ENCODE data around the gene CBX1. TPM values are rescaled to one million over a fixed set of nuclear protein-coding genes. Genes with fewer than 3 reads are reported as not detected.

CBX1 gene
- total RNA-seq, 4 donors from 2014 or later: 3.7 to 28.3 (median 12.8) TPM

DNA sequence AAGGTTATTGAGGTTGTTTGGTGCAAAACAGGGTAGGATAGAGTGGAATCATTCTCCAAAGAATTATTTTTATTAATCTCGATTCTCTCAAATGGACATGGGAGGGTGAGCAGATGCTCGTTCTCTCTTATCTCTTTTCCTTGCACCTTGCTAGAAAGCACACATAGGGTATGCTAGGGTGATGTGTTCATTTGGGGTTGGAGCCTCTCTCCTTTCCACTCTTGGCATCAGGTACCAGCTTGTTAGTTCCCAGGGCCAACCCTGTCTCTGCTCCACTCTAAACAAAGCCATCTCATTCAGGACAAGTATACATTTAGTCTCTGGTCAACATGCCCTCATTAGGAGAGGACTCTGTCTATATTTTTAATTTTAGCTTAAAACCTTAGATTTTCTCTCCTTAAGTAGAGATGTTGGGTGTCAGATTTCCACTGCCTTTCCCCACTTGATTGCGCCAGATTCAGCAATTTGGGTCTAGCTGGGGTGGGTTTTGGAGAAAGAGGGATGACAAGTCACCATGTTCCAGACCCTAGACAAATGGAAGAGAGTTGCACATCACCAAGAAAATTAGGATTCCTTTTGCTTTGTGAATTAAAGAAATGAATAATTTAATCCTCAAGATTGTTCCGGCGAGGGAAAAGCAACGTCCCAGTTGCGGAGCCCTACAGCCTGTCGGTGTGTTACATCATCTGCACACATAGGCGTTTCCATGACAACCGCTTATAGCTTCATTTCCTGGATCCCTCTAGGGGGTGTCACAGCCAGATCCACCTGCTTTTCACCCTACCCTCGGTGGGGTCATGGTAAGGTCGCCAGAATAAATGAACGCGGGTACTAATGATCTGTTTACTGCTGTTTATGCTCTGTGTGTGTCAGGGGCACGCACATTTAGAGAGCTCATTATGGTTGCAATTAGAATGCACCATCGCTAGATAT lies 47.8 kb upstream of the CBX1 start:
- DNase-seq: no peak

DNA sequence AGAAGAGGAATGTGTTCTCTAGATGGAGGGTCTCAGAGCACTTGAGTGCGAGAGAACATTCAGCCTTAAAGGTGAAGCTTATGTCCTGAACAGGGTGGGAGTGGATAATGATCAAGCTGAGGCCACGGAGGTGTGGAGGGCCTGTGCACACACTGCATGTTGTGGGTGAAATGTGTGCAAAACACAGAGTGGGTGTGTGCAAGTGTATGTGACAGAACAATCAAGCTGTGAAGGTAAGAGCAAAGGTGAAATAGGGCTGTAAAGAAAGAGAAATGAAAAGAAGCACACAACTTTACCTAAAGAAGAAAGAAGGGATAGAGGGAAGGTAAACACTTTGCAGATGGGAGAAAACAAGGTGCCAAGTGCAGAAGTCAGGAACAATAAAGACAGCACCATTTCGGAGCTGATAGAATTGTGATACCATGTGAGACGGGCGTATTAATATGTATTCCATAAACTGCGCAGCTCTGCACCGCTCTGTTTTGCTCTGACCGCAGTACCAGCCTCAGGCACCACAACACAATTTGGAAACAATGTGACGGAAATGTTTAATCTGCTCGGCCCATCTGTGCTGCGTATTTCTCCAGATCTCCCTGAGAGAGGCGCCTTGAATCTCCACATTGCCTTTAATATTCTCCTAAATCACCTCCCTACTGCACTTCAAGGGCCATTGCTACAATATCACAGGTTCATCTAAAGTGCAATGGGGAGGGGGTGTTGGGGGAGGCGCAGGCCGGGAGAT lies 46.9 kb upstream of the CBX1 start:
- Histone ChIP-seq H3K27me3 (peaks cover 65% of the 10 kb centered on the region), H3K9me3 (no peaks in the 10 kb centered on the region), H3K4me1 (peaks cover 0 to 9% (median 0%) of the 10 kb centered on the region in 4 donors), H3K36me3 (no peaks in the 10 kb centered on the region), H3K27ac (no peak overlapping the region), H3K4me3 (no peak overlapping the region)
- in situ Hi-C loops (cut with MboI; ENCODE audit: low pct_ligation_motif_present in 1 of 4, low pct_unique_long_range_greater_than_20kb in 1 of 4, low sequenced_read_pairs in 3 of 4): no loop called here
- 53 to 71% methylated on average over 9 to 14 of the region's 14 CpGs for WGBS, 2 donors (ENCODE audit: low coverage in 1 of 2)
- intact Hi-C loops (cut with DNase I; ENCODE audit: low total_unique reads): no loop called here
- no peak for TF ChIP-seq EP300 (IDR thresholded peaks at IDR 0.05; ENCODE audit: low read depth)
- TF ChIP-seq, protein P1, sequence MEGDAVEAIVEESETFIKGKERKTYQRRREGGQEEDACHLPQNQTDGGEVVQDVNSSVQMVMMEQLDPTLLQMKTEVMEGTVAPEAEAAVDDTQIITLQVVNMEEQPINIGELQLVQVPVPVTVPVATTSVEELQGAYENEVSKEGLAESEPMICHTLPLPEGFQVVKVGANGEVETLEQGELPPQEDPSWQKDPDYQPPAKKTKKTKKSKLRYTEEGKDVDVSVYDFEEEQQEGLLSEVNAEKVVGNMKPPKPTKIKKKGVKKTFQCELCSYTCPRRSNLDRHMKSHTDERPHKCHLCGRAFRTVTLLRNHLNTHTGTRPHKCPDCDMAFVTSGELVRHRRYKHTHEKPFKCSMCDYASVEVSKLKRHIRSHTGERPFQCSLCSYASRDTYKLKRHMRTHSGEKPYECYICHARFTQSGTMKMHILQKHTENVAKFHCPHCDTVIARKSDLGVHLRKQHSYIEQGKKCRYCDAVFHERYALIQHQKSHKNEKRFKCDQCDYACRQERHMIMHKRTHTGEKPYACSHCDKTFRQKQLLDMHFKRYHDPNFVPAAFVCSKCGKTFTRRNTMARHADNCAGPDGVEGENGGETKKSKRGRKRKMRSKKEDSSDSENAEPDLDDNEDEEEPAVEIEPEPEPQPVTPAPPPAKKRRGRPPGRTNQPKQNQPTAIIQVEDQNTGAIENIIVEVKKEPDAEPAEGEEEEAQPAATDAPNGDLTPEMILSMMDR (IDR thresholded peaks at IDR 0.05): no peak
- TF ChIP-seq POLR2A (IDR thresholded peaks at IDR 0.05): no peak
- TF ChIP-seq POLR2AphosphoS5 (IDR thresholded peaks at IDR 0.05): no peak
- DNase-seq: no peak

More for the DNA sequence above, 47.8 kb upstream of the CBX1 start:
- Histone ChIP-seq H3K9me3 (no peaks in the 10 kb centered on the region), H3K36me3 (no peaks in the 10 kb centered on the region), H3K4me1 (peaks cover 0 to 9% (median under 1%) of the 10 kb centered on the region in 4 donors), H3K4me3 (no peak overlapping the region), H3K27ac (no peak overlapping the region), H3K27me3 (peaks cover 62% of the 10 kb centered on the region)
- TF ChIP-seq, protein P1 (IDR thresholded peaks at IDR 0.05): no peak
- TF ChIP-seq EP300 (IDR thresholded peaks at IDR 0.05; ENCODE audit: low read depth) (no peak), POLR2A (IDR thresholded peaks at IDR 0.05) (no peak), POLR2AphosphoS5 (IDR thresholded peaks at IDR 0.05) (no peak)
- 68 to 71% methylated on average over 12 to 16 of the region's 16 CpGs for WGBS, 2 donors (ENCODE audit: low coverage in 1 of 2)
- intact Hi-C loops (cut with DNase I; ENCODE audit: low total_unique reads) (no loop called here), in situ Hi-C loops (cut with MboI; ENCODE audit: low pct_ligation_motif_present in 1 of 4, low pct_unique_long_range_greater_than_20kb in 1 of 4, low sequenced_read_pairs in 3 of 4) (no loop called here)

DNA sequence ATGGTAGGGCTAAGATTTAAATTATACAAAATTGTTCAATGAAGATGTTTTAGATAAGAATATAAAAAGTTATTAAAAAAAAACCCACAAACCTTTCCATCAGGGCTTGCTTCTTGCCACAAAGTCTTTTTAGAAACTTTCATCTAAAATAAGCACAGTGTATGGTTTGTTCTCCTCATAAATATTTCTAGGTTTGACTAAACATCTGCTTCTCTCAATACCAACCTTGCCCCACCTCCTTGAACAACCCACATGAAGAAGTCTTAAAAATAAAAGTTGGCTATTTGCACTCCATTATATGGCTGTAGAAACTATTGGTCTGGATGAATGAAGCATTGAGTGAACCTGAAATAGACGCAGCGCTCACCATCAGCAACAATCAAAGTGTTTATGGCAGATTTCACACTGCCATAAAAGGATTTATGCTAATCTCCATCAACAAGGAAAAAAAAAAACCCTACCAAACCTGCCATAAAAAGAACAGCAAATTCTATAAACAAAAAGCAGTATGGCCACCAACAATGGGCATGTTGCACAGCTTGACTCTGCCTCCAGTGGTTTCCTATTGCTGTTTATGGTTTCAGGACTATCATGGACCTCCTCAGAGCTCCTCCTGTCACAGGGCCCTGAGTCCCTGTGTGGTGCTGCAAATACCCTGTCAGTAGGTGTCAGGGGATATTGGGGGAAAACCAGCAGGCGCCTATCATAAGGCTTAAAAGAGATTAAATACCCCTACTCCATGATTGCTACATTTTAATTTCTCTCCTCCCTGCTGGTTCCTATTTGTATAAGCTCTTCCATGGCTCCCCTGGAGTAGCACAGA lies 43.9 kb upstream of the CBX1 start:
- H3K27ac ChIP-seq: no peak overlapping the region
- DNase-seq: no peak
- peaks cover 41% of the 10 kb centered on the region for H3K27me3 ChIP-seq
- in situ Hi-C loops (cut with MboI; ENCODE audit: low pct_ligation_motif_present in 1 of 4, low pct_unique_long_range_greater_than_20kb in 1 of 4, low sequenced_read_pairs in 3 of 4) (no loop called here), intact Hi-C loops (cut with DNase I; ENCODE audit: low total_unique reads) (no loop called here)
- H3K4me1 ChIP-seq: peaks cover 0 to 9% (median 0%) of the 10 kb centered on the region in 4 donors
- H3K9me3 ChIP-seq: no peaks in the 10 kb centered on the region
- H3K4me3 ChIP-seq: no peak overlapping the region
- WGBS, 2 donors (ENCODE audit: low coverage in 1 of 2): 42 to 49% methylated on average over 3 of the region's 3 CpGs
- TF ChIP-seq, protein P1 (IDR thresholded peaks at IDR 0.05): no peak
- TF ChIP-seq EP300 (IDR thresholded peaks at IDR 0.05; ENCODE audit: low read depth) (no peak), POLR2A (IDR thresholded peaks at IDR 0.05) (no peak), POLR2AphosphoS5 (IDR thresholded peaks at IDR 0.05) (no peak)
- no peaks in the 10 kb centered on the region for H3K36me3 ChIP-seq

Data from transverse colon (tissue), 4 donors.